Measurements from ENCODE around the gene RPL39L.

DNA sequence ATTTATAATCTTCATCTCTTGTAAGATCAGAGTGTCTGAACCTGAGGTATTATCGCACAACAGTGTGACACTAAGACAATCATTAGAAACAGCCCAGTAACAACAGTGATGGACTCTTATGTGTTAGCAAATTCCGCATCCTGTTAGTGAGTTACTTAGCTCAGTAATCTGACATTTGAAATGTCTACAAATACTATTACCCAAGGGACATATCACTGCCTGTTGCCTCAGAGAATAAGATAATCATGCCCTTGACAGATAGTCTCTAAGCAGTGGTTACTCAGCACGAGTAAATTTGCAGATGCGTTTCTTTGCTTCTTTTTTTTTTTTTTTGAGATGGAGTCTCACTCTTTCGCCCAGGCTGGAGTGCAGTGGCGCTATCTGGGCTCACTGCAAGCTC, 44.6 kb upstream of the RPL39L start:
- no peak for TF ChIP-seq CTCF (IDR thresholded peaks at IDR 0.05)
- TF ChIP-seq POLR2A (IDR thresholded peaks at IDR 0.05), result no peak

Data from Peyer's patch (tissue), 4 donors.